ENCODE data around the gene CPD. TPM values are rescaled to one million over a fixed set of nuclear protein-coding genes. Genes with fewer than 3 reads are reported as not detected.

The CPD gene
- total and polyA plus RNA-seq, 2 of the 13 experiments (the other 11 are each of a cell fraction or from before 2014, with no cell fraction given) = 46.1 to 72.3 TPM

- TF ChIP-seq ZNF484 (CRISPR knock-in tag; IDR thresholded peaks at IDR 0.05; ENCODE audit: borderline replicate concordance, low read depth) (no peak), MYNN (CRISPR knock-in tag; IDR thresholded peaks at IDR 0.05; ENCODE audit: low read depth) (no peak), ZNF350 (CRISPR knock-in tag; IDR thresholded peaks at IDR 0.05; ENCODE audit: borderline replicate concordance, low read depth) (peak; percentile 94), DBP (CRISPR knock-in tag; IDR thresholded peaks at IDR 0.05; ENCODE audit: not compliant biosample characterization) (no peak), GMEB1 (CRISPR knock-in tag; IDR thresholded peaks at IDR 0.05; ENCODE audit: borderline replicate concordance) (peak; percentile 83; the same call in 1 of the 2 replicates), SSRP1 (CRISPR knock-in tag; IDR thresholded peaks at IDR 0.05) (no peak; the same call in 1 of the 2 replicates), HNRNPLL (IDR thresholded peaks at IDR 0.05; ENCODE audit: low read depth, low read length, poor library complexity, severe bottlenecking) (peak; percentile 32), ZNF616 (CRISPR knock-in tag; IDR thresholded peaks at IDR 0.05; ENCODE audit: low read depth) (peak; percentile 87; the same call in 1 of the 2 replicates), KDM3A (CRISPR knock-in tag; IDR thresholded peaks at IDR 0.05; ENCODE audit: low read depth) (peak; percentile 89), ARNT2 (CRISPR knock-in tag; IDR thresholded peaks at IDR 0.05; ENCODE audit: low read depth) (peak; percentile 67; the same call in 1 of the 2 replicates), ATF1 (CRISPR knock-in tag; IDR thresholded peaks at IDR 0.05) (peak; percentile 86), ZNF564 (CRISPR knock-in tag; IDR thresholded peaks at IDR 0.05) (no peak), RBAK (CRISPR knock-in tag; IDR thresholded peaks at IDR 0.05) (no peak), ZNF775 (CRISPR knock-in tag; IDR thresholded peaks at IDR 0.05; ENCODE audit: borderline replicate concordance) (no peak), ZNF432 (CRISPR knock-in tag; IDR thresholded peaks at IDR 0.05; ENCODE audit: borderline replicate concordance) (no peak), ZNF205 (CRISPR knock-in tag; IDR thresholded peaks at IDR 0.05) (no peak), RNF2 (conservative IDR thresholded peaks at IDR 0.05; ENCODE audit: low read depth) (no peak), SYNCRIP (IDR thresholded peaks at IDR 0.05; ENCODE audit: insufficient read depth, low read depth, low read length) (no peak), SMC3 (IDR thresholded peaks at IDR 0.05; ENCODE audit: low read length) (no peak), SPEN (CRISPR knock-in tag; IDR thresholded peaks at IDR 0.05; ENCODE audit: low read depth) (peak; percentile 95)
- TF ChIP-seq, protein P1, sequence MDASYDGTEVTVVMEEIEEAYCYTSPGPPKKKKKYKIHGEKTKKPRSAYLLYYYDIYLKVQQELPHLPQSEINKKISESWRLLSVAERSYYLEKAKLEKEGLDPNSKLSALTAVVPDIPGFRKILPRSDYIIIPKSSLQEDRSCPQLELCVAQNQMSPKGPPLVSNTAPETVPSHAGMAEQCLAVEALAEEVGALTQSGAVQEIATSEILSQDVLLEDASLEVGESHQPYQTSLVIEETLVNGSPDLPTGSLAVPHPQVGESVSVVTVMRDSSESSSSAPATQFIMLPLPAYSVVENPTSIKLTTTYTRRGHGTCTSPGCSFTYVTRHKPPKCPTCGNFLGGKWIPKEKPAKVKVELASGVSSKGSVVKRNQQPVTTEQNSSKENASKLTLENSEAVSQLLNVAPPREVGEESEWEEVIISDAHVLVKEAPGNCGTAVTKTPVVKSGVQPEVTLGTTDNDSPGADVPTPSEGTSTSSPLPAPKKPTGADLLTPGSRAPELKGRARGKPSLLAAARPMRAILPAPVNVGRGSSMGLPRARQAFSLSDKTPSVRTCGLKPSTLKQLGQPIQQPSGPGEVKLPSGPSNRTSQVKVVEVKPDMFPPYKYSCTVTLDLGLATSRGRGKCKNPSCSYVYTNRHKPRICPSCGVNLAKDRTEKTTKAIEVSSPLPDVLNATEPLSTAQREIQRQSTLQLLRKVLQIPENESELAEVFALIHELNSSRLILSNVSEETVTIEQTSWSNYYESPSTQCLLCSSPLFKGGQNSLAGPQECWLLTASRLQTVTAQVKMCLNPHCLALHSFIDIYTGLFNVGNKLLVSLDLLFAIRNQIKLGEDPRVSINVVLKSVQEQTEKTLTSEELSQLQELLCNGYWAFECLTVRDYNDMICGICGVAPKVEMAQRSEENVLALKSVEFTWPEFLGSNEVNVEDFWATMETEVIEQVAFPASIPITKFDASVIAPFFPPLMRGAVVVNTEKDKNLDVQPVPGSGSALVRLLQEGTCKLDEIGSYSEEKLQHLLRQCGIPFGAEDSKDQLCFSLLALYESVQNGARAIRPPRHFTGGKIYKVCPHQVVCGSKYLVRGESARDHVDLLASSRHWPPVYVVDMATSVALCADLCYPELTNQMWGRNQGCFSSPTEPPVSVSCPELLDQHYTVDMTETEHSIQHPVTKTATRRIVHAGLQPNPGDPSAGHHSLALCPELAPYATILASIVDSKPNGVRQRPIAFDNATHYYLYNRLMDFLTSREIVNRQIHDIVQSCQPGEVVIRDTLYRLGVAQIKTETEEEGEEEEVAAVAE (CRISPR knock-in tag; IDR thresholded peaks at IDR 0.05; ENCODE audit: borderline replicate concordance) = peak; percentile 89; the same call in 1 of the 2 replicates
These were observed 98.5 kb downstream of the CPD start, which contains the start of gene GOSR1 (continued) for GRCh38 chr17:30477083-30477773.
